Ureter (tissue), 1 donor: Measurements from ENCODE around the gene SLC13A2. TPM values are rescaled to one million over a fixed set of nuclear protein-coding genes. Genes with fewer than 3 reads are reported as not detected.

Source experiments
- DNase-seq: peaks from one replicate; pipeline ENCODE4 v3.0.0-alpha.2; 2020; ENCODE audit warnings: low spot score
- total RNA-seq: library from RNA; stranded (reverse); gene quantifications from one replicate; pipeline ENCODE4 v1.2.4, GENCODE V29; 2023
- donor health status: DM: yes; HTN: yes; CAD: no.

Gene SLC13A2
- total RNA-seq, 1 donor from 2014 or later: 0.62 TPM

DNA sequence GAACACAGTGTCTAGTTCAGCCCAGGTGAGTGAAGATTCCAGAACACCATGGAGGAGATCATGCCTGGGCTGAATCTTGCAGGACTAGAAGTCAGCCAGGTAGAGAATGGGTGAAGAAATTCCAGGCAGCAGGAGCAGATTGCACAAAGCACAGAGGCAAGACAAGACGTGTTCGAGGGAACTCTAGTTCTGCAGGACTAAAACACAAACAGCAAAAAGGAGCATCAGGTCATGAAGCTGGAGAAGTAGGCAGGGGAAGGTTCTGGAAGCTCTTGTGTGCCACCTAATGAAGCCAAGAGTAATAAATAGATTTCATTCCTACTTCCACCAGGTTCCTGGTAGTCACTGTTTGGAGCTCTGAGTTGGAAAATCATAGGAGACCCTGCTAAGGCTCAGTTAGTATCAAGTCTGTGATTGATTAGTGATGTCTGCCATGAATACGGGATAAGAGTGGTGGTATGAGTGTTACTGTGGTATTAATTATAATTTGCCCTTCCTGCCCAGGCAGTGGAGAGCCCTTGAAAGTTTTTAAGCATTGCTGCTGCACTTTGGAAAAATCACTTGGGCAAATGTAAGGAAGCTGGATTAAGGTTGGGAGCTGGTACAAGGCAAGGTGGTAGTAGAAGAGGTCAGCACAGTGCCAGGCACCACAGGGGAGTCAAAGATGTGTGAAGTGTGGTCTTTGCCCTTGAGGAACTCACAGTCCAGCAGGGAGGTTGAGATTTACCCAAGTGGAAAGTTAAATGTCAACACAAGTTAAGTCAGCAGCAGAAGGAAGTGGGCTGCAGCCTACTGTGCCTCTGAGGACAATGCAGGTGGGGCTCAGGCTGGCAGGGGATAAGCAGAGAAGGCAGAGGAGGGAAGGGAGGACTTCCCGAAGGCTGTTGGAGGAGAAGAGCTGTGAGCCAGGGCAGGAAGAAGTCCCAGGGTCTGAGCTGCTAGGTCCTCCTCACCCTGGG is 19.2 kb downstream of the SLC13A2 start:
- DNase-seq: no peak

GRCh38 chr17:28493460-28493859 is 20.0 kb downstream of the SLC13A2 start:
- no peak for DNase-seq

DNA sequence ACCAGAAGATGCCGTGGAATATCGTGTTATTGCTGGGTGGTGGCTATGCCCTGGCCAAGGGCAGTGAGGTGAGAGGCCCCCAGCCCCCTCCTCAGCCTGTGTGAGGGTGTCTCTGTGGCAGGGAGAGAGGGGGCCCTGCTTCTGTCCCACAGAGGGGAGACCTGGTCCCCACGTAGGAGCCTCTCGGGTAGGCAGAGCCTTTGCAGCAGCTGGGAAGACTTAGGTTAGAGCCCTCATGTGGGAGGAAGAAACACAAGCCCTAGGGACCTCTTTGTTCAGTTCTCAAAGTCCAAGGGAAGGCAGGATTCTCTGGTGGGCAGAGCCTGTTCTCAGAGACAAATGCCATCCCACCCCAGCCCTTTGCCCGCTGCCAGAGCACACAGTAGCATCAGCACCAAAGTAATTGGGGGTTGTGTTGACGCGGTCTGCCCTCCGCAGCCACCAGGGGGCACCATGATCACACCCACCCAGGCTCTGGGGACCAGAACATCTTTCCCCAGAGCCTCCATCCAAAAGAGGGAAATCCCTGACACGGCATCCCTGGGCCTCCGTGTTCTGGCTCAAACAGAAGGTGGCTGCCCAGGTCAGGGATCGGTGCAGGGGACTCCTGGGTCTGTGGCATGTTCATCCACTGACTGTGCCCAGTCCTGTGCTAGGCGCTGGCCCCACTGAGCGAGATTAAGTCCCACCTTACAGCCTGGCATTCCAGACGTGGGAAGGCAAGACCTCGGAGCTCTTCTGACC is 21.2 kb downstream of the SLC13A2 start:
- DNase-seq: peak; percentile 86

DNA sequence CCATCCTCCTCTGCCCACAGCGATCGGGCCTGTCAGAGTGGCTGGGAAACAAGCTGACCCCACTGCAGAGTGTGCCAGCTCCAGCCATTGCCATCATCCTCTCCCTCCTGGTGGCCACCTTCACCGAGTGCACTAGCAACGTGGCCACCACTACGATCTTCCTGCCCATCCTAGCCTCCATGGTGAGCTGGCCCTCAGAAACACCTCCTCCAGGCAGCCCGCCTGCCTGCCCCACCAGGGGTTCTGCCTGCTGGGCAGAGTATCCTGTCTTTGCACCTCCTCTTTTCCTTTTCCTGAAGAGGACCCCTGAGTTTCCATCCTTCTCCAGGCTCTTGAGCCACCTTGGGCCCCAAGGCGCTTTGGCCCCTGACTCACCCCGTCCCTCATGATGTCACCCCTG is 22.2 kb downstream of the SLC13A2 start:
- DNase-seq: no peak

- no peak for DNase-seq
Observed at GRCh38 chr17:28497931-28498330, 24.5 kb downstream of the SLC13A2 start.

- DNase-seq: no peak
Observed at GRCh38 chr17:28498652-28499363, 25.4 kb downstream of the SLC13A2 start.

DNA sequence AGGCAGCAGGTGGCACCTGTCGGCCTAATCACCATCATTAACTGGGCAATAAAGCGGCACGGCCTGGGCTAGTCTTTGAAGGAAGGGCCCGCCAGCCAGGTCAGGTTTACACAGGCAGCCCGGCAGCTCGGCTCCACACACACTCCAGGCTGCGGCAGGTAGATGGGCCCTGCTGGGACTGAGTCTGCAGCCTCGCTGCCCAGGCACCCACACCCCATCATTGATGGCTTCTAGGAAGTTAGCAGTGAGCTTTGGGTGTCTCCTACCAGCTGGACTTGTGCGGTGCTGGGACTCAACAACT is 25.9 kb downstream of the SLC13A2 start:
- DNase-seq: no peak

GRCh38 chr17:28499684-28500357 is 26.4 kb downstream of the SLC13A2 start:
- no peak for DNase-seq

DNA sequence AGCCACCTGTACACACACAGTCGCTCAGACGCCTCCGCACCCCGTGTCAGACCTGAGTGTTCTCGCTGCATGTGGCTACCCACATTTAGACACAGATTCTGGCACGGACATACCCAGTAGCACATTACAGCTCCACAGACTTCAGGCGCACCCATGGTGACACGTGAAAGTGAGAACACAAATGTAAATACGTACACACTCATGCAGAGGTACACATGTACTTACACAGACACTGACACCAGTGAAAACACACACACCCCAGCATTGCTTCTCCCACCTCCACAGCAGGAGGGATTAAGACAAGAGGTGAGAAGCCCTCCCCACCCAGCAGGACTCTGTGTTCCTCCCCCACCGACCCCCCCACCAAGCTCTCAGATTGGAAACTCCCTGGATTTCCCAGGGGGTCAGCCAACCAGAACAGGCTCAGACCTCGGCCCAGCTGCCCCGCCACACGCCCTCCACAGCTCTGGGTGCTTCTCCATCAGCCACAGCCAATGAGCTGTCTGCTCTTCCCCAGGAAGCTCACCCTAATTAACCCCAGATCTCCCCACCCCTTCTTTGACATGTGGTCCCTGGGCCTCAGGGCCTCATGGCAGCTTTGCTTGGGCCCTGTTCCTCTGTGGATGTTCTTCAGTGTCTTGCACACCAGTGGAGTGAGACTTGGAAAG is 27.4 kb downstream of the SLC13A2 start:
- no peak for DNase-seq

GRCh38 chr17:28501421-28502284 is 28.2 kb downstream of the SLC13A2 start:
- no peak for DNase-seq

DNA sequence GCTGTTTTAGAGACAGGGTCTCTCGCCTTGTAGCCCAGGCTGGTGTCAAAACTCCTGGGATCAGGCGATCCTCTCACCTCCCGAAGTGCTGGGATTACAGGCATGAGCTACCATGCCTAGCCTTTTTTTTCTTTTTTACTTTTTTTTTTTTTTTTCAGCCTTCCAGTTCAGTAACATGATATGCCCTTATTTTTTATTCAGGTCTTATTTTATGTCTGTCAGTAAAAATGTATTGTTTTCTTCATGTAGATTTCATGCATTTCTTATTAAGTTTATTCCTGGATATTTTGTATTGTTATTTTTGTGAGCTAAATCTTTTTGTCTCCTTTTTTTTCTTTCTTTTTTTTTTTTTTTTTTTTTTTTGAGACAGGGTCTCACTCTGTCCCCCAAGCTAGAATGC is 30.0 kb downstream of the SLC13A2 start:
- DNase-seq: no peak

DNA sequence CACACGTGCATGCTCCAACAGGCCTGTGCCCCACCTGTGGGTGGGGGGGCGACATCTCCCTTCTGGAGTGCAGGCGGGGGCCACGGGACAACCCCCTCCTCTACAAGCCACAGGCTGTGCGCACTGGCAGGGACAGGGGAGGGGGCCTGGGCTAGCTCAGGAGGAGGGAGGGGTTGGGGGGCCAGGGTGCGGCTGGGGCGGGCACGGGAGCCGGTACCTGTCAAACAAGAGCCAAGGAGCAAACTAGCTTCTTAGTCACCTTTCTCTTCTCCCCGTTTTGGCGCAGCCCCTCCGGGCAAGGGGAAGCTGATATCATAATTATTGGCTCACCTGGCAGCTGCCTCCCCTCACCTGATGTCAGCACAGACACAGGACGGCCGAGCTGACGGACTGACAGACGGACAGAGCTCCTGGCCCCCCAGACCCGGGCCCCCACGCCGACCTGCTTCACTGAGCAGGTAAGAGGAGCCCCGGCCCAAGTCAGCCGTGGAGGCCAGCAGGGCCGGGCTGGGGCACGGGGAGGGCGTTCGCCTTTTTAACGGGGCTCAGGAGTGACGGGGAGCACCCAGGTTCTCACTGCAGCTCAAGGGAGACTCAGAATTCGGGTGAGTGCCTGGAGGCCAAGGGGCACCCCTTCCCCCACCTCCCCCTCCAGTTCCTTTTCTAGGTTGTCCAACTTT is 32.7 kb downstream of the SLC13A2 start, which contains the start of gene FOXN1:
Gene FOXN1 (plus strand): TSS at position 363 of the 680 bp plus-strand sequence. CDS start 17,622 bp downstream, outside the sequence.
- no peak for DNase-seq

DNA sequence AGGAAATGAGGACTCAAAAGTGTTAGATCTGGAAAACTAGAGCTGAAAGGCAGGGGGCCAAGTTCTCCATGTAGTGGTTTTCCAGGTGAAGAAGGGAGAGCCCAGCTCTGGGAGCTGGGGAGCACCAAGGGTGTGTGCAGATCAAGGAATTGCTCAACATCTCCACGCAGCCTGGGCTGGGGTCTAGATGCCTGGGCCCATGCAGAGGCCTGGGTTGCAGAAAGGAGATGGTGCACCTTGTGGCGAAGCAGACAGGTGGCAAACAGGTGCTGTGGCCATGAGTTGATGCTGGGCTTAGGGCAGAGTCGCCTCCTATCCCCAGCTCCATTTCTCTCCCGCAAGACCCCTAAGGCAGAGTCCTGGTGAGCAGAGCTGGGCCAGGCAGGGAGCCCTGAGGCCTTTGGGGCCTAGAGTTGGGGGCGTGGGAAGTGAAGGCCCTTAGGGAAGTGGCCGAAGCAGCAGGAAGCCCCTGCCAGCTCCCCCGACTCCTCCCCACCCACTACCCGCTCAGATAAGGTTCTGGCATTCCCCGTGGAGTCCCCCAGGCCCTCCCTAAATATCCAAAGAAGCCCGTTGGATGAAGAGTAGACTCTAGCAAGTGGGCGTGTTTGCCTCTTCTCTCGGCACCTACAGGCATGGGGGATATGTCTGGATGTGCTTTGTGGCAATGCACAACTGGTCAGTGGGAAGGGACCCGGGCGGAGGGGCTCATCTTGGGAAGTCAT is 33.5 kb downstream of the SLC13A2 start:
- no peak for DNase-seq

- no peak for DNase-seq
Observed at GRCh38 chr17:28507567-28508203, 34.2 kb downstream of the SLC13A2 start.

DNA sequence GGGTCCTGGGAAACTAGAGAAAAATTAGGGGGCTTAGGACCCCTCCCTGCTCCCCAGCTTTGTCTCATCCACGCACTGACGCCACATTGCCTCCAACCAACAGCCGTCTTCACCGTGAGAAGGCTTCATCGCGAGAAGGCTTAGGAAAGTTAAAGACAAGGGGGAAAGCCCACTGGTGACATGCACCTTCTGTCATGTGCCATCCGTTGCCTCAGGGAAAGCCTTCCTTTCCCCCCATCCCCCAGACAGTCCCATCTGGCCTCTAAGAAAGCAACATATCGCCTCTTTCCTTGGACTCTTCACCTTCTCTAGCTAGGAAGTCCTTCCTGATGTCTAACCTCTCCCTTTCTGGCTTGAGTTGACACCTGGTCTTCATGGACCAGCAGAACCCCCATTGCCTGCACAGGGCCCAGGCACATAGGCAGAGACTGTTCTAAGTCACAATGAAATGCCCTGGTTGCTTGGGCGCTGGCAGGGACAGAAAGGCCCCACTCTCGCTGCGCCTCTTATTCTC is 34.8 kb downstream of the SLC13A2 start:
- no peak for DNase-seq

DNA sequence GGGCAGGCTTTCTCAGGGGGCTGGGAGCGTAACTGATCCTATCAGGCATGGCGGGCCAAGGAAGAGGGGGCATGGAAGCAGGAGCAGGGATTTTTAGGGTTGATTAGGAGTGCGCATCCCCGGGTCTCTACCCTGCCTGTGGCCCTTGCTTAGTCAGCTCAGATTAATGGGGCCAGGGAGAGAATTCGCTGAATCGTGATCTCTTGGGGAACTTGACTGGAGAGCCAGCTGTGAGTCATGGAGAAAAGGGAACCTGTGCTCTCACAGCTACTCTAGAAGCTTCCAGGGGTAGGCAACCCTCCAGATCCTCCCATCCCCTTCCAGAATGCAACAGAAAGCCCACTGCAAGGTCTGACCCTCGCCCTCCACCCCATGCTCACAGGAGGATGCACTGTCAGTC is 36.3 kb downstream of the SLC13A2 start:
- no peak for DNase-seq

- DNase-seq: no peak
Observed at GRCh38 chr17:28511858-28512461, 38.5 kb downstream of the SLC13A2 start.

- DNase-seq: no peak
Observed at GRCh38 chr17:28513476-28513875, 40.0 kb downstream of the SLC13A2 start.
